ENCODE data around the gene RFX3.

Gene RFX3

DNA sequence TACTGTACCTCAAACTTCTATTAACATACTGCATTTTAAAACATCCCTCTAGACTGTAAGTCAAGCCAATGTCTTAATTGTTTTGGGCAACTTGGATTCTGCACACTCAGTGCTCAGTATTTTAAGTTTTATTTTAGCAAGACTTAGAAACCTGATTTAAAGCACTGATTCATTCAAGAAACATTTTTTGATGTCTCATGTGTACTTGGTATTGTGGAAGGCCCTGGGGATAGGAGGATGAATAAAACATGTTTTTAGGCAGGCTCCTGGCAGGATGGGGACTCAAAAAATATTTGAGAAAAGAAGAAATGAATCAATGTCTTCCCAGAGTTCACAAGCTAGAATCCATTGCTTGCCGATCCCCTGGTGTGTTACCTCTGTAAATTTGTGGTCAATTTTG, 347.9 kb downstream of the RFX3 start:
- Histone ChIP-seq H3K9ac (ENCODE audit: low read length) (no peak overlapping the region), H3K27me3 (ENCODE audit: low read length) (no peaks in the 10 kb centered on the region), H3K9me2 (replicated peaks; ENCODE audit: insufficient read depth, low read length) (no peaks in the 10 kb centered on the region), H3F3A (ENCODE audit: insufficient read depth) (no peaks in the 10 kb centered on the region), H3K79me2 (ENCODE audit: insufficient read depth, low read length) (no peaks in the 10 kb centered on the region), H3K27ac (ENCODE audit: low read depth, low read length) (no peak overlapping the region), H4K20me1 (ENCODE audit: low read depth, low read length) (no peaks in the 10 kb centered on the region), H2AFZ (ENCODE audit: low read depth, low read length, severe bottlenecking) (no peak overlapping the region), H3K36me3 (ENCODE audit: low read length) (no peaks in the 10 kb centered on the region), H3K4me2 (ENCODE audit: low read depth, low read length, poor library complexity, severe bottlenecking) (no peak overlapping the region), H3K4me3 (ENCODE audit: insufficient read depth, low read length, poor library complexity, severe bottlenecking) (no peak overlapping the region), H3K9me3 (ENCODE audit: insufficient read depth, low read length) (no peaks in the 10 kb centered on the region)
- TF ChIP-seq EZH2phosphoT487 (conservative IDR thresholded peaks at IDR 0.05; ENCODE audit: low read length) (no peak), CTCF (IDR thresholded peaks at IDR 0.05; ENCODE audit: insufficient read depth, low read length, poor library complexity, severe bottlenecking) (no peak)

- Histone ChIP-seq H3K9me2 (replicated peaks; ENCODE audit: insufficient read depth, low read length) (no peaks in the 10 kb centered on the region), H4K20me1 (ENCODE audit: low read depth, low read length) (no peaks in the 10 kb centered on the region), H3K27ac (ENCODE audit: low read depth, low read length) (no peak overlapping the region), H3K4me2 (ENCODE audit: low read depth, low read length, poor library complexity, severe bottlenecking) (no peak overlapping the region), H3K4me3 (ENCODE audit: insufficient read depth, low read length, poor library complexity, severe bottlenecking) (no peak overlapping the region), H3K79me2 (ENCODE audit: insufficient read depth, low read length) (no peaks in the 10 kb centered on the region), H3K9me3 (ENCODE audit: insufficient read depth, low read length) (no peaks in the 10 kb centered on the region), H3K36me3 (ENCODE audit: low read length) (no peaks in the 10 kb centered on the region), H3K27me3 (ENCODE audit: low read length) (no peaks in the 10 kb centered on the region), H2AFZ (ENCODE audit: low read depth, low read length, severe bottlenecking) (no peak overlapping the region), H3K9ac (ENCODE audit: low read length) (no peak overlapping the region), H3F3A (ENCODE audit: insufficient read depth) (no peaks in the 10 kb centered on the region)
- TF ChIP-seq EZH2phosphoT487 (conservative IDR thresholded peaks at IDR 0.05; ENCODE audit: low read length) (no peak), CTCF (IDR thresholded peaks at IDR 0.05; ENCODE audit: insufficient read depth, low read length, poor library complexity, severe bottlenecking) (no peak)
Measured at GRCh38 chr9:3177146-3177761, 348.5 kb downstream of the RFX3 start.

DNA sequence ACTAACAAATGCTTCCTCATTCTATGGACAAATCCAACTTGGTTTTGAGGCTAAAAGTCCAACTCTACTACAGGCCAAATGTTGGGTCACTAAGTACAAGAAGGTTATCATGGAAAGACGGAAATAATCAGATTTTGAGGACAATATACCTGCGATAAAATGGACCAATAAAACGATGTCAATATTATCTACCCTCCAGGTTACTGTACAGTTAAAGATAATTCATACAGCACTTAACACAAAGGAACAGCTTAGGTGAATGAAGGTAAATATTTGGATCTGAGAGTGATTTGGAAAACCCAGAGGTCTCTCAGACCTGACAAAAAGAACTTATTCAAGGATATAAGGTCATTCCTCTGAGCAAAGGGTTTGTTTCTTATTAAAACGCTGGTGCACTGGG, 352.4 kb downstream of the RFX3 start:
- Histone ChIP-seq H3K9me3 (ENCODE audit: insufficient read depth, low read length) (no peaks in the 10 kb centered on the region), H3K79me2 (ENCODE audit: insufficient read depth, low read length) (no peaks in the 10 kb centered on the region), H2AFZ (ENCODE audit: low read depth, low read length, severe bottlenecking) (no peak overlapping the region), H3K27me3 (ENCODE audit: low read length) (no peaks in the 10 kb centered on the region), H3K9me2 (replicated peaks; ENCODE audit: insufficient read depth, low read length) (no peaks in the 10 kb centered on the region), H3K9ac (ENCODE audit: low read length) (no peak overlapping the region), H4K20me1 (ENCODE audit: low read depth, low read length) (no peaks in the 10 kb centered on the region), H3K36me3 (ENCODE audit: low read length) (no peaks in the 10 kb centered on the region), H3K27ac (ENCODE audit: low read depth, low read length) (no peak overlapping the region), H3K4me2 (ENCODE audit: low read depth, low read length, poor library complexity, severe bottlenecking) (no peak overlapping the region), H3K4me3 (ENCODE audit: insufficient read depth, low read length, poor library complexity, severe bottlenecking) (no peak overlapping the region), H3F3A (ENCODE audit: insufficient read depth) (no peaks in the 10 kb centered on the region)
- TF ChIP-seq EZH2phosphoT487 (conservative IDR thresholded peaks at IDR 0.05; ENCODE audit: low read length), result no peak
- TF ChIP-seq CTCF (IDR thresholded peaks at IDR 0.05; ENCODE audit: insufficient read depth, low read length, poor library complexity, severe bottlenecking), result no peak

Data from SU-DHL-6 (cell line).